GM19463 (cell line): ENCODE measurements around the gene SNAPC2.
"Not testable (repeated sequence)": the region's sequence is repeated elsewhere in the genome, so short reads cannot be mapped to it uniquely, and the experiment has no call there.

Source experiments
- ATAC-seq: cut with Tn5 transposase; IDR thresholded peaks from one replicate; pipeline ENCODE4 v1.9.1; 2021; ENCODE audit warnings: mild to moderate bottlenecking, moderate library complexity; ENCODE audit not compliant: unreplicated experiment

Gene SNAPC2

DNA sequence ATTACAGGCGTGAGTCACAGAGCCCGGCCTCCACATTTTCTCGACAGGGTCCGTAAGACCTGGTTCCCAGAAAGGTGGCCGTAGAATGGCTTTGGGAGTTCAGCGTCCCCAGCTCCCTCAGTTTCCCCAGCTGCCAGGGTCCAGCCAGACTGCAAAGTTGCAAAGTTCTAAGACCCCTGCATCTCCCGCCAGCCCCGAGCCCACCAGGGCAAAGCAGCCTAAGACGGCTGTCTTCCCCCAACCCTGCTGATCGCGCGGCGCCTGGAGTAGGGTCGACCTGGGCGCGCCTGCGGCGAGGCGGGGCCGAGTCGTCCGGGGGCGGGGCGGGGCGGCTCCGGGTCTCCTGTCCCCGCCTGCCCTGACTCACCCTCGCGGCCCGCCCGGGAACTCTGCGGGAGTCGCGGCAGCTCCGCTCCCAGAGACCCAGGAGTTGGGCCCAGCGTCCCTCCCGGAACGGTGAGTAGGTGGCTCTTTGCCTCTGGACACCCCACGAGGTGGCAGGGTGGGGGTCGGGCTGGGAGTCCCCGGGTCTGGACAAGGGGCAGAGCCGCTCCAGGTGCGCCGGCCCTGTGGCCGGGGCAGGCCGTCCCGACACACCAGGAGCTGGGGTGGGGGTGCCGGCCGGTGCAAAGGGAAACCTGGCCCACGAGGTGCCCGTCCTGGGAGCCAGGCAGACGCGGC is 31.9 kb upstream of the SNAPC2 start, which contains the start of gene LRRC8E:
TSS of gene LRRC8E (plus strand) at position 366 of the 681 bp plus-strand sequence. CDS start 7,094 bp downstream, outside the sequence.
- no peak for ATAC-seq

GRCh38 chr19:7888826-7889217 is 31.3 kb upstream of the SNAPC2 start:
- no peak for ATAC-seq

- not testable (repeated sequence) for ATAC-seq
These were observed 26.6 kb upstream of the SNAPC2 start for GRCh38 chr19:7893362-7894101.

DNA sequence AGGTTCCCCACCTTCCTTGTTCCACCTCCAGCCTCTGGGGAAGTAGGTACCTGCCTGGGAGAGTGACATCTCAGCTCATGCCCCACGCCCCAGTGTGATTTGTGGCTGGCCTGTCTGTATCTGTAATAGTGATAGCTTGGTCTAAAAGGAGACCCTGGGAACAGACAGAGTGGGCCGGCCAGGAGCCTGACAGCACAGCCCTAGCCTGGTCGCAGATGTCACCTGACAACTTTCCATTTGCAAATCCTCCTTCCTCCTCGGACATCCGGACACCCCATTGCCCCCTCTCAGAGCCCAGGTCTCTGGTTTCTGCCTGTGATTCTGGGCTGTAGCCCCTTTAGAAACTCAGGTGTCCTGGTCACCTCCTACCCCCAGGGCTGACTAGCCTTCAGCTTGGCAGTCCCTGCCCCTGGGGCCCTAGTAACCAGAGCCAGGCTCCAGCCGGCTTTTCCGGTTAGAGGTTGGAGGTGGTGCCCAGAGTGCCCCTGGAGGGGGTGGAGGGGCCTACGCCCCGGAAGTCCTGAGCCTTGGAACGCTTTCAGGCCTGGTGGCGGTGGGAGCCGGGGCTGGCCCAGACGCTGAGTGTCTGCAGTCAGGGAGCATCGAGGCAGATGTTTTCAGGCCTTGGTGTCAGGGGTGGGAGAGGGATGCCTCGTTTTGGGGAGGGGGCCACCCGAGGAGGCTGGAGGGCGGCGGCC is 25.4 kb upstream of the SNAPC2 start:
- ATAC-seq = no peak

GRCh38 chr19:7895565-7895964 is 24.6 kb upstream of the SNAPC2 start:
- no peak for ATAC-seq

DNA sequence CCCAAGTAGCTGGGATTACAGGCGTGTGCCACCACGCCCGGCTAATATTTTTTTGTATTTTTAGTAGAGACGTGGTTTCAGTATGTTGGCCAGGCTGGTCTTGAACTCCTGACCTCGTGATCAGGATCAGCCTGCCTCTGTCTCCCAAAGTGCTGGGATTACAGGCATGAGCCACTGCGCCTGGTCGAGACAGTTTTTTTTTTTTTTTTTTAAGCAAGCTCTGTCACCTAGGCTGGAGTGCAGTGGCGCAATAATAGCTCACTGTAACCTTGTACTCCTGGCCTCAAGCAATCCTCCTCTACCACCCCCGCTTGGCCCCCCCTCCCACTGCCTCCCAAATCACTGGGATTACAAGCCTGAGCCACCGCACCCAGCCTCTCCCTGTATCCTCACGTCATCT is 22.8 kb upstream of the SNAPC2 start:
- no peak for ATAC-seq

GRCh38 chr19:7898967-7899366 is 21.2 kb upstream of the SNAPC2 start:
- ATAC-seq = no peak

GRCh38 chr19:7899751-7900378 is 20.3 kb upstream of the SNAPC2 start:
- ATAC-seq = no peak

DNA sequence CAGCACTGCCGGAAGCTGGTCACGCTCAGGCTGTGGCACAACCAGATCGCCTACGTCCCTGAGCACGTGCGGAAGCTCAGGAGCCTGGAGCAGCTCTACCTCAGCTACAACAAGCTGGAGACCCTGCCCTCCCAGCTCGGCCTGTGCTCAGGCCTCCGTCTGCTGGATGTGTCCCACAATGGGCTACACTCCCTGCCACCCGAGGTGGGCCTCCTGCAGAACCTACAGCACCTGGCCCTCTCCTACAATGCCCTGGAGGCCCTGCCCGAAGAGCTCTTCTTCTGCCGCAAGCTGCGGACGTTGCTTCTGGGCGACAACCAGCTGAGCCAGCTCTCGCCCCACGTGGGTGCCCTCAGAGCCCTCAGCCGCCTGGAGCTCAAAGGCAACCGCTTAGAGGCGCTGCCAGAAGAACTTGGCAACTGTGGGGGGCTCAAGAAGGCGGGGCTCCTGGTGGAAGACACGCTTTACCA is 19.7 kb upstream of the SNAPC2 start:
- ATAC-seq = no peak

DNA sequence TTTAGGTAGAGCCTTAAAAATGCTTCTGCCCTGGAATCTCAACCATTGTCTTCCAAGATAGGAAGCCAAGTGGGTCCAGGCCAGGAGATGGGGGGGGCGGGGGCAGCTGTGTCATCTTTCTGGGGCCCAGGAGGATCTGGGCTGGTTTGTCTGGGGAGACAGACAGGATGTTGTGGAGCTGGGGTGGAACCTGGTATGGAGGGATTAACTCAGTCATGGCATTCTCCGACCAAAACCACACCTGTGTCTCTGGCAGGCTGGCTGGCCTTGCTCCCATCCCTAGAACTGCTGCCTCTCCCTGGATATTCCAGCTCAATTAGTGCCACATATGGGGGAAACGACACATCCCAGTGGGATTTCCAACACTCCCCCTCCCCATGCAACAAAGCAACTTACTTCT is 19.2 kb upstream of the SNAPC2 start:
- ATAC-seq = no peak

GRCh38 chr19:7901337-7901736 is 18.8 kb upstream of the SNAPC2 start:
- no peak for ATAC-seq

DNA sequence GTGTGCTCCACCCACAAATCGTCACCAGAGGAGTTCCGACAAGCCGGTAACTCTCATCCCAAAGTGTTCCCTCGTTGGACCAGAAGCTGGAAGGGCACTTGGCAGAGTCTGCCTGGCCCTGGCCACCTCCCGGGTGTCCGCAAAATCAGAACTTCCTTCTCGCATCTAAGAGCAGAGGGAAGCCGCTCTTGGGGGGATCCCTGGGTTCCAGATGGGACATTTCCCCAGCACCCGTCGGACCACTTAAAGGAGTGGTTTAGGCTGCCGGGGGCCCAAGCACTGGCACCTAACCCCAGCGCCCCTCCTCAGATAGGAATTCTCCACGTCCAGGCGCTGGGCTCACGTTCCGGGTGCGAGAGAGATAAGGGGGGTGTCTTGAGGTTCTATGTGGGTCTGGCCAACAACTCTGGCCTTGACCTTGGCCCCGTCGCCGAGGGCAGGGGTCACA is 17.3 kb upstream of the SNAPC2 start:
- no peak for ATAC-seq

- peak; percentile 91 for ATAC-seq
These were observed 16.7 kb upstream of the SNAPC2 start, which contains the start of gene MAP2K7 for GRCh38 chr19:7903244-7904073. Gene MAP2K7 (plus strand): TSS chr19:7903877. CDS start chr19:7903945, 68 bp downstream.

- ATAC-seq = peak; percentile 13
These were observed 15.8 kb upstream of the SNAPC2 start for GRCh38 chr19:7904074-7905020.

DNA sequence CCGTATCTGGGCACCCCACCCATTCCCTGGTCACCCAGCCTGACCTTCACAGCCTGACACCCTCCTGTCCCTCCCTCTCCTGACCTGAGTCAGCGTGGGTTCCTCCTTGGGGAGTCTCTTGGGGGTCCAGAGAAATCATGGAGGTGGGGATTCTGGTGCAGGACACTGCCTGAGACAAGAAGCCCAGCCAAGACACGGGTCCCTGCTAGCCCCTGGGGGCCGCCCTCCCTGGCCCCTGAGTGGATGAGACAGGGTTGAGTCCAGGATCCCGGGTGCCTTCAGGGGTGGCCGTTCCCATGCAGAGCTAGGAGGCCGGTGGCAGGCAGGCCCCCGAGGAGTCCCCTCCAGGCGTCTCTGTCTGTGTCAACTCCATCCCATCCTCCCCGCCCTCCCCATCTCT is 14.9 kb upstream of the SNAPC2 start:
- no peak for ATAC-seq

- no peak for ATAC-seq
These were observed 14.3 kb upstream of the SNAPC2 start for GRCh38 chr19:7905859-7906258.

DNA sequence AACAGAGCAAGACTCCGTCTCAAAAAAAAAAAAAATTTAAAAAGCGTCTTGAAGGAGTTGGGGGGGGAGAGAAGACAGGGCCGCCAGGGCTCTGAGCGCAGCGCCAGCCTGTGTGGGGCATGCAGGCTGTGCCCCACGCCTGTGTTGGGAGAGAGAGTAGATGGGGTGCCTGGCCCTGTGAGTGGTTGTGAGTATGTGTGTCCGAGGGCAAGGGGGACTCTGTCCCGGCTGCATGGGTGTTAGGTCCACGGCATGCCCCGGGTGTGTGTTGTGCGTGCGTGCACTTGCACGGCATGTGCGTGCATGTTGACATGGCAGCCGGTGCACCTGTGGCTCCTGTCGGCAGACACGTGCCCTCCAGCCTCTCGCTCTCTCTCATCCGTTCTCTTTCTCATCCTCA is 13.0 kb upstream of the SNAPC2 start:
- no peak for ATAC-seq

DNA sequence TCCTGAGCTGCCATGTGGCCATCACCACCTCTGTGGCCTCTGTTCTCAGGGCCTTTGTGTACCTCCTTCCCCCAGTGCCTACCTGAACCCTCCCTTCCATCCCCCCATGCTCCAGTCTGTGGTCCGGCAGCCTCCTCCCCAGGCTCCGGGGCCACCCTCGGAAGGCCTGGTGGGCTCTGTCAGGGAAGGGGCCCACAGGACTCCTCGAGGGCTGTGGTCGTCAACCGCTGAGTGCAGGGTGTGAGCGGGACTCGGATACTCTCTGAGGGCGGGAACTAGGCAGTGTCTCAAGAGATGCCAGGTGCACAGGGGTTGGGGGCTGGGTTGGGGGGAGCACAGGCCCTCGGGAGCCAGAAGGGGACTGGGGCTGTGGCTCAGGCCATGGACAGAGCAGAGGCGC is 12.6 kb upstream of the SNAPC2 start:
- no peak for ATAC-seq

DNA sequence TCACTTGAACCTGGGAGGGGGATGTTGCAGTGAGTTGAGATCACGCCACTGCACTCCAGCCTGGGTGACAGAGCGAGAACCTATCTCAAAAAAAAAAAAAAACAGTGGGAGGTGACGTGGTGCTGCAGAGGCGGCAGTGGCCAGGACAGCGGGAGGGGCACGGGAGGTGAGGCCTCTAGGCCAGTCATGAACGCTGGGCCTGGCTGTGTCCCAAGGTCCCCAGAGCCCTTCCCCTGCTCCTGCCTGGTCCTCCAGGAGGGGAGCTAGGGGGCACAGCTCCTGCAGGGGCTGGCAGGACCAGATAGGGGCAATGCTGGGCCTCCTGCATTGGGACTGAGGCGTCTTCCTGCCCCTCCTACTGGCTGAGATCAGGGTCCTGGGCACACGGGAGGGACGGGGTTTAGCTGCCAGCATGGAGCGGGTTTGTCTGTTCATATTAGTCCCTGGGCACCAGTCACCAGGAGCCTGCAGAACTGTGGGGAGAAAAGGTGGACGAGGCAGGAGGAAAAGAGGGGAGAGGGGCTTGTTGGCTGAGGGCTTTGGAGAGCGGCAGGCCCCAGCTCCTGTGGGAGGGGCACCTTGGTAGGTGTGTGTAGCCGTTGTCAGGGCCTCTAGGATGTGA is 11.9 kb upstream of the SNAPC2 start:
- ATAC-seq = no peak
